ACC112 (cell line): ENCODE results near the gene KIAA1671.

Source experiments
- H2AFZ ChIP-seq: fragments of 200-600 bp; sonication (generic); one replicate; pipeline ENCODE4 v1.6.0; 2017; ENCODE audit warnings: antibody characterized with exemption, low read length; ENCODE audit not compliant: unreplicated experiment
- H3K27ac ChIP-seq: fragments of 200-600 bp; sonication (generic); 2 replicates; pipeline ENCODE4 v1.5.1; 2014; ENCODE audit warnings: low read depth, mild to moderate bottlenecking, antibody characterized with exemption, low read length, moderate library complexity
- H3K27me3 ChIP-seq: fragments of 200-600 bp; sonication (generic); 2 replicates; pipeline ENCODE4 v1.6.1; 2014; ENCODE audit warnings: mild to moderate bottlenecking, antibody characterized with exemption, low read length, moderate library complexity, mixed read lengths; ENCODE audit not compliant: insufficient read depth
- H3K36me3 ChIP-seq: fragments of 200-600 bp; sonication (generic); 2 replicates; pipeline ENCODE4 v1.6.1; 2016; ENCODE audit warnings: mild to moderate bottlenecking, antibody characterized with exemption, low read length, moderate library complexity, mixed read lengths; ENCODE audit not compliant: insufficient read depth
- H3K4me1 ChIP-seq: fragments of 200-600 bp; sonication (generic); one replicate; pipeline ENCODE4 v1.6.1; 2016; ENCODE audit warnings: low read length, mixed read lengths; ENCODE audit not compliant: insufficient read depth, unreplicated experiment, control insufficient read depth
- H3K4me3 ChIP-seq: fragments of 200-600 bp; sonication (generic); 2 replicates; pipeline ENCODE4 v1.5.1; 2014; ENCODE audit warnings: mild to moderate bottlenecking, low read depth, low read length
- H3K79me2 ChIP-seq: fragments of 200-600 bp; sonication (generic); one replicate; pipeline ENCODE4 v1.6.0; 2016; ENCODE audit warnings: low read length; ENCODE audit not compliant: control insufficient read depth, unreplicated experiment, insufficient read depth

The KIAA1671 gene

DNA sequence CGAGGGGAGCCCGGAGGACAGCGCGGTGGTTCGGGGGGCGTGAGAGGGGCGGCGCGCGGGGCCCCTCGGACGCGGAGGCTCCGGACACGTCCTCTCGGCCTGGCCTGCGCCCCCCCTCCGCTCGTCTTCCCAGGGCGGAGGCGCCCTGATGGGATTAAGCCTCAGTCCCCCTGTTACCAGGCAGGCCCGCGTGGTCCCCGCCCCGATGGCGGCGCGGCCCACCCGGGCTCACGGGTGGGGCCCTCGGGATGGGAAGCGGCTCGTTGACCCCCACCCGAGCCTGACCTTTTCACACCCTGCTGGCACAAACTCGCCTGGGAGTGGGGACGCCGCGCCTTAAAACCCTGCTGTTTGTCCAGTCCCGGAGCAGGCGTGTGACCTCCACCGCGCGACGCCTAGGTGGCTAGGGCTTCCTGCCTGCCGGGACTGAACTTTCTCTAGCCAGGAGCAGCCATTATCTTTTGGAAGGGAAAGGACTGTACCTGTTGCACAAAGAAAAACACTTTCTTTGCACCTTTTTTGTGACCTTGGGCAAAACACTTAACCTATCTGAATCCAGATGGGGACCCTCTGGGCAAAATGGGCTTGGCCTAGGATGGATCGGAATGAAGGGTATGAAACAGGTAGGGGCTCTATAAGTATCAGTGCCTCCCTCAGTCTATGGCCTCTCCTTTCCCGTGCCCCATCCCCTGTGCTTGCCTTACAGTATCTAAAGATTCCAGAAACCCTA lies 1.0 kb downstream of the KIAA1671 start:
- peaks cover 25% of the 10 kb centered on the region for H3K79me2 ChIP-seq
- peak overlapping the region; percentile 39 for H2AFZ ChIP-seq
- peak overlapping the region; percentile 98 for H3K4me3 ChIP-seq
- H3K27ac ChIP-seq = peak overlapping the region; percentile 81; the same call in 1 of the 2 replicates
- no peaks in the 10 kb centered on the region for H3K27me3 ChIP-seq
- peaks cover 10% of the 10 kb centered on the region for H3K4me1 ChIP-seq
- no peaks in the 10 kb centered on the region for H3K36me3 ChIP-seq

- no peaks in the 10 kb centered on the region for H3K36me3 ChIP-seq
- H3K27me3 ChIP-seq = no peaks in the 10 kb centered on the region
- H3K27ac ChIP-seq = no peak overlapping the region
- peaks cover 25% of the 10 kb centered on the region for H3K79me2 ChIP-seq
- no peak overlapping the region for H2AFZ ChIP-seq
- H3K4me1 ChIP-seq = peaks cover 10% of the 10 kb centered on the region
- peak overlapping the region; percentile 98 for H3K4me3 ChIP-seq
Measured at GRCh38 chr22:24954114-24954463, 1.6 kb downstream of the KIAA1671 start.

- no peak overlapping the region for H3K27ac ChIP-seq
- H3K79me2 ChIP-seq = peaks cover 25% of the 10 kb centered on the region
- H3K36me3 ChIP-seq = no peaks in the 10 kb centered on the region
- peaks cover 10% of the 10 kb centered on the region for H3K4me1 ChIP-seq
- no peak overlapping the region for H3K4me3 ChIP-seq
- no peaks in the 10 kb centered on the region for H3K27me3 ChIP-seq
- no peak overlapping the region for H2AFZ ChIP-seq
Measured at GRCh38 chr22:24954856-24955255, 2.3 kb downstream of the KIAA1671 start.

- Histone ChIP-seq H2AFZ (no peak overlapping the region), H3K4me3 (no peak overlapping the region), H3K27ac (no peak overlapping the region), H3K4me1 (peaks cover 5% of the 10 kb centered on the region), H3K36me3 (no peaks in the 10 kb centered on the region), H3K27me3 (no peaks in the 10 kb centered on the region), H3K79me2 (peaks cover 29% of the 10 kb centered on the region)
Measured at GRCh38 chr22:24957043-24957442, 4.5 kb downstream of the KIAA1671 start.

GRCh38 chr22:24961217-24961844 lies 8.8 kb downstream of the KIAA1671 start:
- Histone ChIP-seq H3K36me3 (no peaks in the 10 kb centered on the region), H3K27me3 (no peaks in the 10 kb centered on the region), H3K4me3 (no peak overlapping the region), H3K79me2 (peaks cover 14% of the 10 kb centered on the region), H2AFZ (no peak overlapping the region), H3K27ac (no peak overlapping the region), H3K4me1 (peaks cover 9% of the 10 kb centered on the region)

GRCh38 chr22:24962094-24962493 lies 9.6 kb downstream of the KIAA1671 start:
- Histone ChIP-seq H3K4me1 (peaks cover 13% of the 10 kb centered on the region), H3K79me2 (peaks cover 11% of the 10 kb centered on the region), H2AFZ (no peak overlapping the region), H3K27ac (no peak overlapping the region), H3K36me3 (no peaks in the 10 kb centered on the region), H3K27me3 (no peaks in the 10 kb centered on the region), H3K4me3 (no peak overlapping the region)

GRCh38 chr22:24962835-24963234 lies 10.3 kb downstream of the KIAA1671 start:
- peaks cover 13% of the 10 kb centered on the region for H3K79me2 ChIP-seq
- no peaks in the 10 kb centered on the region for H3K27me3 ChIP-seq
- H3K4me1 ChIP-seq = peaks cover 13% of the 10 kb centered on the region
- H2AFZ ChIP-seq = no peak overlapping the region
- no peak overlapping the region for H3K27ac ChIP-seq
- no peaks in the 10 kb centered on the region for H3K36me3 ChIP-seq
- no peak overlapping the region for H3K4me3 ChIP-seq

DNA sequence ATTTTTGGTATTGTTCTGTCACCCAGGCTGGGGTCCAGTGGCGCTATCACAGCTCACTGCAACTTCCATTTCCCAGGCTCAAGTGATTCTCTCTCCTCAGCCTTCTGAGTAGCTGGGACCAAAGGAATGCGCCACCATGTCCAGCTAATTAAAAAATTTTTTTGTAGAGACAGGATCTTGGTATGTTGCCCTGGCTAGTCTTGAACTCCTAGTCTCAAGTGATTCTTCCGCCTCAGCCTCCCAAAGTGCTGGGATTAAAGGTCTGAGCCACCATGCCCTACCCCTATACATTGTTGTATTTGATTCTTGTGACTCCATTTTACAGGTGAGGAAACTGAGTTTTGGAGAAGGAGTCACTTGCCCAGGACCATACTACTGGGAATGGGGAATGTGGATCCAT lies 11.9 kb downstream of the KIAA1671 start:
- Histone ChIP-seq H3K4me1 (peaks cover 16% of the 10 kb centered on the region), H3K36me3 (no peaks in the 10 kb centered on the region), H3K79me2 (peaks cover 13% of the 10 kb centered on the region), H3K27ac (no peak overlapping the region), H2AFZ (no peak overlapping the region), H3K27me3 (no peaks in the 10 kb centered on the region), H3K4me3 (no peak overlapping the region)

- H3K27me3 ChIP-seq = no peaks in the 10 kb centered on the region
- no peak overlapping the region for H2AFZ ChIP-seq
- H3K79me2 ChIP-seq = peaks cover 13% of the 10 kb centered on the region
- H3K27ac ChIP-seq = no peak overlapping the region
- H3K4me3 ChIP-seq = no peak overlapping the region; the same call in 1 of the 2 replicates
- H3K4me1 ChIP-seq = peaks cover 25% of the 10 kb centered on the region
- no peaks in the 10 kb centered on the region for H3K36me3 ChIP-seq
Measured at GRCh38 chr22:24965822-24966626, 13.5 kb downstream of the KIAA1671 start.

GRCh38 chr22:24968066-24968561 lies 15.6 kb downstream of the KIAA1671 start:
- peaks cover 25% of the 10 kb centered on the region for H3K4me1 ChIP-seq
- no peak overlapping the region for H2AFZ ChIP-seq
- H3K36me3 ChIP-seq = no peaks in the 10 kb centered on the region
- no peaks in the 10 kb centered on the region for H3K27me3 ChIP-seq
- no peak overlapping the region for H3K27ac ChIP-seq
- no peak overlapping the region for H3K4me3 ChIP-seq
- peaks cover 4% of the 10 kb centered on the region for H3K79me2 ChIP-seq
